Fibroblast of gingiva (primary cell): Measurements from ENCODE around the gene C21orf58.
"Not testable (repeated sequence)": the region's sequence is repeated elsewhere in the genome, so short reads cannot be mapped to it uniquely, and the experiment has no call there.

ENCODE experiments used
- DNase-seq: peaks from one replicate; pipeline ENCODE4 v3.0.0-alpha.2; 2011; ENCODE audit warnings: low read depth

The C21orf58 gene

DNA sequence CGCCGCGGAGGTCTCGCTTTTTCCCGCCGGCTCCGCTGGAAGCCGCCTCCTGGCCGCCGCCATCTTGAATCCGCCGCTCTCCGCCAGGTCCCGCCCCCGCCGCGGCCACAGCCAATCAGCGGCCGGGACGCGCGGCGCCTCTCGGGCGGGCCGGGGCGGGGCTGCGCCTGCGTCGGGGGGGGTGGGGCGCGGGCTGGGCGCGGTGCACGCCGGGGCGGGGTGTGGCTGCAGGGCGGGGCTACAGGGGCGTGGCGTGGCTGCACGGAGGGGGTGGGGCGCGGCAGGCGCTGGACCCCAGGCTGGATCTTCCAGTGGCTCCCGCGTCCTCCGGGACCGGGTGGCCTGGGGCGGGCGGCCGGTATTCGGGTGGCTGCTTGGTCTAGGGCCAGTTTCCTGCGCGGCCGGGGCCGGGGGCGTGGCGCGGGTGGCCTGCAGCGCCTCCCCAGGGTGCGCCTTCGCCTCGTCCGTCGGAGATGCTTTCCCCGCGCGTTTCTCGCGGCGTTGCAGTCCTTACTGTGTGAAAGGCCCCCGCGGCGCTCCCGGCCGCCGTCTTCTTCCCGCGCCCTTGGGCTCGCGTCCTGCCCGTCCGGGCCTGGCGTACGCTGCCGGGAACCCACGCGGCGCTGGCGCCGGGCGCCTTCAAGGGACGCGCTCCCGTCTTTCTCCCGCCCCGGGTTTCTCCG, 861 bp upstream of the C21orf58 start:
- DNase-seq = peak; percentile 81

DNA sequence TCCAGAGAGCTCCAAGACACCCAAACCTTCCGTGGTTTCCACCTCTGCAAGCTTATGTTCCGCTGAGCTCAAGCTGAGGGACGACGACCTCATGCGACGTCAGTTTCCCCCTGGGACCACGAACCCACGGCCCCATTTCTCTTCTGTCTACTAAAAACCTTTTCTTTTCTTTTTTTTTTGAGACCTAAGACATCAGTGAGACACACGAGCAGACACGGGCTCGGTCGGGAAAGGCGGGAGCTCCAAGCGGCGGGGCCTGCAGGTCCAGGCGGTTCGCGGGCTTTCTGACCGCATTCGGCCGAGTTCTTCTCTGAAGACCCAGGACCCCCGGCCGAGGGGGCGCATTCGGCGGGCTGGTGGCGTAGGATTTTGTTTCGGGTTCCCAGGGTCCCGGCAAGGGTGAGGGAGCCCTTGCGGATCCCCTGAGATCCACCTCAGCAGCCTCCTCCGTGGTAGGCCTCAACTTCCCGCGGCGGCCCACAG, 402 bp downstream of the C21orf58 start:
- DNase-seq = no peak

DNA sequence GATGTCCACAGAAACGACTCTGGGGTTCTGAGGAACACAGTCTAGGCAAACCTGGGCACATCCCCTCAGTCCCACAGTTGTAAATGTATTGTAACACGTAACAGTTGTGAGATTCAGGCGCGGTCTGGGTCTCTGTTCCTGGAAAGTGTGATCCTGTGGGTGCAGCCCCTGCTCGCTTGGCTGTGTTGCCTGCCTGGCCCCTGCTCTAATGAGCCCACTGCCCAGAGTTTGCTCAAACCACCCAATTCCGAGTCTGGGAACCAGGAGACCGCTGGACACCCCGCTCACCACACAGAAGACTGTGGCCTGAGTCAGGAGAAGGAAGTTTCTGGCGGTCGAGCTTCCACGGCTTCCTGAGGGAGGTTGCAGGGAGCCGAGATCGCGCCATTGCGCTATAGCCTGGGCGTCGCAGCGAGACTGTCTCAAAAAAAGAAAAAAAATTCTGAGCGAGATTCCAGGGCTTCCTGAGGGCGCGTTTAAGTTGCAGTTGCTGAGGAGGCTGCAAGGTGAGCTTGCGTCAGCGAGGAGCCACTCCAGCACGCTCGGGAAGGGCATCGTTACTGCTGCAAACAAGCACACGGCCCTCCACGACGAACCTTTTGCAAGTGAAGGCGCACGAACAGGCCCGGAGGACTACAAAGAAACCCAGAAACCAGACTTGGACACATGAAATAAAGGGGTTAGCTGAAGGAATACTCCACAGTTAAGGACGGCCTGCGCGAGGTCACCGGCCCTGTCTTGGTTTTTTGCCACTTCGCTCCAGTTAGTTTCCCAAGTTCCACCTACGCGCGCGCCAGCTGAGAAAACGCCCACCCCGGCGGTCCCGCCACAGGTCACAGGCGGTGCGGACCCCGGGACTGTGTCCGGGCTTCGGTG, 1.1 kb downstream of the C21orf58 start:
- peak; percentile 15 for DNase-seq

DNA sequence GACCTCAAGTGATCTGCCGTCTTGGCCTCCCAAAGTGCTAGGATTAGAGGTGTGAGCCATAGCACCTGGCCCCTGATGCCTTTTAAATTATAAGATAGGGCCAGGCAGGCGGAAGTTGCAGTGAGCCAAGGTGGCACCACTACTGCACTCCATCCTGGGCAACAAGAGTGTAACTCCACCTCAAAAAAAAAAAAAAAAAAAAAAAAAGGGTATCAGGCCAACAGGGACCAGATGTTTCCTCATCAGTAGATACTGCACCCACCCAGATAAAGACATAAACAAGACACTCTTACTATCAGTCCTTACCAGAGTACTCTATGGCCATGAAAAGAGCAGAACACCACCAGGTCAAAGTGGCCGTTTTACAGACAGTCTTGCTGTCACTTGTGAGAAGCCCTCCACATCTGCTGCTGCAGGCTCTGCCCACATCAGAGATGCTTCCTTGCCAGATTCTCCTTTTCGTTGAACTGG, 3.3 kb downstream of the C21orf58 start:
- no peak for DNase-seq

DNA sequence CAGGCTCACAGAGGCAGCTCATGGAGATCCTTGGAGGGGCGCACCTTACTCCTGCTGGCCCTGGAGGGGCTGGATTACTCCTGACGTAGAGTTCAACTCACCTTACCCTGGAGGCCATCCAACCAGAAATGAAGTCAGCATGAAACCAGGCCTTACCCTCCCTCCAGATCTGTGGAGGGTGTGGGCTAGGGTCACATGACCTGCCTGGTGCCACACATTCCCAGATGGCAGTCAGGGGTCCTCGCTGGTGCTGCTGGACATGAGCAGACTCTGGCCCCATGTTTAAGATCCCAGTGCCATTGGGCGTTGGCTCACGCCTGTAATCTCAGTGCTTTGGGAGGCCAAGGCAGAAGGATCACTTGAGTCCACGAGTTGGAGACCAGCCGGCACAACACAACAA, 4.5 kb downstream of the C21orf58 start:
- DNase-seq = no peak

DNA sequence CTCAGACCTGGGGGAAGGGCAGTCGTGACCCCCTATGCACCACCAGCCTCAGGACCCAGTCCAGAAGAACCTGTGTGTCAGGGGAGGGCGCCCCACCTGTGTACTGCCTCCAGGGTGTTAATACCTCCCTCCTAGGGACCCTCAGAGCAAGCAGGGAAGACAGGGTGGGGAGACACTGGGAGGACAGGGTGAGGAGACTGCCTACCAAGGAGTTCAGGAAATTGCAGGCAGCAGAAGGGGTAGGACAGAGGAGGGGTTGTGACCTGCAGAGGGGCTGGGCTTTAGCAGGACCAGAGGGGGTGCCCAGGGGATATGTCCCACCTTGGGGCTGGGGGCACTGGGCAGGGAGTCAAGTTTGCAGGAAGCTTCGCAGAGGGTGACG, 5.2 kb downstream of the C21orf58 start:
- DNase-seq = no peak

DNA sequence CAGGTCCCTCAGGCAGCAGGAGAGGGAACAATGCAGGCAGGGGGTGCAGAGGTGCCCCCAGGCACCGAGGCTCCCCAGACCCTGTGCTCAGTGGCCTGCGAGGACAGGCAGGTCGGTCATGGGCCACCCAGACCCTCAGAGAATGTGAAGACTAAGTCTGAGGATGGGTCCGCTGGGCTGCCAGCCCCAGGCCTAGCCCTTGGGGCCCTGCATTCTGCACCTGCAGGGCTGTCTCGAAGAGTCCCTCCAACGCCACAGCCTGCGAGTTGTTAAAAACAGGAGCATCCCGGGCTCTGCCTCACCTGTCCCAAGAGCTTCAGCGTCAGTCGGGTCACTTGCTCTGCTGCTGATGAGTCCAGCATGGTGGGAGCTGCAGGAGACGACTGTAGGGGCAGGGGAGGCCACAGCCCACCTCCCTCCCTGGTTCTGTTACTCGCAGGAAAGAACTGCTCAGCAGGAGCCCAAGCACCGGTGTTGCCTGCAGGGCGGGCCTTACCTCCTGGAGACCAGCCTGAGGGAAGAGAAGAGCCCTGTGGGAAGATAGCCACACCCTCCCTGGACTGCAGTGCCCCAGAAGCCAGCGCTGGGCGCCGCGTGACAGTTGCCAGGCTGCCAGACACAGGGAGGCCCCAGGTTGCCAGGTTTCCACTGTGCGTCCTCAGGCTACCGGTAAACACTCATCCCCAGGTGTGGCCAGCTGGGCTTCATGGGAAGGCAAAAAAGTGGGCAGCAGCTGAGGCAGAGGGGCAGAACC, 5.8 kb downstream of the C21orf58 start:
- DNase-seq = no peak

DNA sequence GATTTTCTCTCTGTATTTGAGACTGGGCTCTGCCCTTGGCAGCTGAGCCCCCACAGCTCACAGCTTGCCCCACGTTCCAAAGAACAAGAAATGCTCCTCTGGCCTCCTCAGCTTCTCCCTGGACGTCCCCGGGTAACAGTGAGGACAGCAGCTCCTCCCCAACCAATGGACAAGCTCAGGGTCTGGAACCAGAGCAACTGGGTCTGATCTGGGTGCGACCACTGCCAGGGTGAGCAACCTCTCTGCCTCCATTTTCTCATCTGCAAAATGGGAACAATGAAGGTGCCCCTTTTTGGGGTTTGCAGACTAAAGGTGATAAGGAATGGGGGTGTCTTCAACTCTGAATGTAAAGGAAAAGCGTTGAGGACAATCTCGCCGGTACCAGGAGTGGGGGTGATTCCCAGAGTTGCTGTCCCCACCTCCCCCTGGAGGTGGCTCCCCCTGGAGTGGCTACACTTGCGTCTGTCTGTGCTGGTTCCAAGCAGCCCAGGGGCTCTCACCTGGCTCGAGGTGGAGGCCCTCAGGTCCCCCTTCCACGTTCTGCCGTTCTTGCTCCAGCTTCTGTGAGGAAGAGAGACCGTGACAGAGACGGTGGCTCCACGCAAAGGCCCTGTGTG, 6.9 kb downstream of the C21orf58 start:
- no peak for DNase-seq

DNA sequence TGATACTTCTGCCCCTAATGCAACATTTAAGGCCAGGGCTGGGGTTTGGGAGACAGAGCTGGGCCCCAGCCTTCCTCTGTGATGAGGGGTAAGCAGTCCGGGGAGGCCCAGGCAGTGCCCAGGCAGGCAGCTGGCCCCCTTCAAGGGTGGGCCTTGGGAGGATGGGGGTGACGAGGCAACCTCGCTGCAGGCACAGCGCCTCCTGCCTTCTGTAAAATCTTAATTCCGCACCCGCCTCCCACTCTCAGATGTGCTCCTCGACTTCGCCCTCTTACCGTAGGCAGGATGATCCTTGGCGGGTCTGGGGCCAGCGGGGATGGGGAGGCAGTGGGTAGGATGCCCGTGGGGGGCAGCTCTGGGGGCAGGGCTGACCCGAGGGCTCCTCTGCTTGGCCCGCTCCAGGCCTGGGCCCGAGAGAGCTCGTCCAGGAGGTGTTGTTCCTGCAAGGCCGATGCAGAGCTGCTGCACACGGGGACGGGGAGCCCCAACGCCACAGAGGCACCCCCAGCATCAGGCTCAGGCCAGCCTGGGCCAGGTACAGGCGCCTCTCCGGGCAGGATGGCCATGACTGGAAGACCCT, 9.1 kb downstream of the C21orf58 start:
- DNase-seq = no peak

DNA sequence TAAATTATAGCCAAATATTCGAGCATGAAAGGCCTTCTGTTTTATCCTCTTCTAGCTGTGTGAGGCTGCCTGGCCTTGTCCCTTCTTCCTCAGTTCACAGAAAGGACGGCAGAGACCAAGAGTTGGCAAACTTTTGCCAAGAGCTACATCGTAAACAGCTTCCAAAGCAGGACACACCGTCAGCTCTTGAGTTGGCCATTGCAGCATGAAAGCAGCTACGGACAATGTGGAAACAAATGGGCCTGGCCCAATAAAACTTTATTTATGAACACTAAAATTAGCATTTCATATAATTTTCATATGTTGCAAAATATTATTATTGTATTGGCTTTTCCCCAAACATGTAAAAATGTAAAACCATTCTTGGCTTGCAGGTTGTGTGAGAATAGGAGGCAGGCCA, 10.7 kb downstream of the C21orf58 start:
- no peak for DNase-seq

DNA sequence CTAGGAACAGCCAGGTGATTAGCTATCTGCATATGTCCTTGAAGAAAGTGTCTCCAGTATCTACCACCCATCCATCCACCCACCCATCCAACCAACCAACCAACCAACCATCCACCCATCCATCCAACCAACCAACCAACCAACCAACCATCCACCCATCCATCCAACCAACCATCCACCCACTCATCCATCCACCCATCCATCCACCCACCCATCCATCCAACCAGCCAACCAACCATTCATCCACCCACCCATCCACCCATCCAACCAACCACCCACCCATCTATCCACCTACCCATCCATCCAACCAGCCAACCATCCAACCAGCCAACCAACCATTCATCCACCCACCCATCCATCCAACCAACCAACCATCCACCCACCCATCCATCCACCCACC, 12.1 kb downstream of the C21orf58 start:
- DNase-seq = no peak

DNA sequence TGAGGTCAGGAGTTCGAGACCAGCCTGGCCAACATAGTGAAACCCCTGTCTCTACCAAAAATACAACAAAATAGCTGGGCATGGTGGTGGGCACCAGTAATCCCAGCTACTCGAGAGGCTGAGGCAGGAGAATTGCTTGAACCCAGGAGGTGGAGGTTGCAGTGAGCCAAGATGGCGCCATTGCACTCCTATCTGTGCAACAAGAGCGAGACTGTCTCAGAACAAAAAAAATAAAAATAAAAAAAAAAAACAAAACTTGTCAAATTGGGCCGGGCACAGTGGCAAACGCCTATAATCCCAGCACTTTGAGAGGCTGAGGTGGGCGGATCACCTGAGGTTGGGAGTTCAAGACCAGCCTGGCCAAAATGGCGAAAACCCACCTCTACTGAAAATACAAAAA, 13.4 kb downstream of the C21orf58 start:
- not testable (repeated sequence) for DNase-seq

DNA sequence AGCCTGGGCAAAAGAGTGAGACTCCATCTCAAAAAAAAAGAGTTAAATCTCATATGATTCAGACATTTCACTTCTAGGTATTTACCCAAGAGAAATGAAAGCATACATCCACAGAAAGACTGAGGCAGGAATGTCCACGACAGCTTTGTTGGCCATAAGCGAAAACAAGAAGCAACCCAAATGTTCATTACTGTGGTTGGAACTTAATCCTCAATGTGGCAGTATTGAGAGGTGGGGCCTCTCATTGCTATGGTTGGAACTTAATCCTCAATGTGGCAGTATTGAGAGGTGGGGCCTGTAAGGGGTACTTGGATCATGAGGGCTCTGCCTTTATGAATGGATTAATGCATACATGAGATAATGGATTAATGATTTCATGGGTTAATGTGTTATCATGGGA, 15.2 kb downstream of the C21orf58 start:
- no peak for DNase-seq

DNA sequence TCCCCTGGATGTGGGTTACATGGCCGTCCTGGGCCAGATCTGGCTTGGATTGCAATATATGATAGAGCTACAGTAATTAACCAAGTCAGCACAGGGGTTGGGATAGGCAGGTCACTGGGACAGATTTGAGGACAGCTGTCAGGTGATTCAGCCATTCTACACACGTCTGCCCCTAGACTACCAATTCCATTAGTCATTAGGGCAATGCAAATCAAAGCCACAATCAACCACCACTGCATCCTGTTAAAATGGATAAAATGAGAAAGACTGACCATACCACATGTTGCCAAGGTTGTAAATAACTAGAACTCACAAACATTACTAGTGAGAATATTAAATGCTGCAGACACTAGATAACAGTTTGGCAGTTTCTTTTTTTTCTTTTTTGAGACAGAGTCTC, 16.0 kb downstream of the C21orf58 start:
- no peak for DNase-seq

DNA sequence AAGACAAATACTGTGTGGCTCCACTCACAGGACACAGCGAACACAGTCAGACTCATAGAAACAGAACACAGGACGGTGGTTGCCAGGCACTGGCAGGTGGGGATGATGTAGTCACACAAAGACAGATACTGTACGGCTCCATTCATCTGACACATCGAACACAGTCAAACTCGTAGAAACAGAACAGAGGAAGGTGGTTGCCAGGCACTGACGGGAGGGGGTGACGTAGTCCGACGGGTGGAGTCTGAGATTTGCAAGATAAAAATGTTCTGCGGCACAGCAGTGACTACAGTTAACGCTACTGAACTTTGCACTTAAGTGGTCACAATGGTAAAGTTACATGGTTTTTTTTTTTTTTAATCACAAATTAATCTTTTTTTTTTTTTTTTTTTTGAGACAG, 18.7 kb downstream of the C21orf58 start:
- DNase-seq = no peak

DNA sequence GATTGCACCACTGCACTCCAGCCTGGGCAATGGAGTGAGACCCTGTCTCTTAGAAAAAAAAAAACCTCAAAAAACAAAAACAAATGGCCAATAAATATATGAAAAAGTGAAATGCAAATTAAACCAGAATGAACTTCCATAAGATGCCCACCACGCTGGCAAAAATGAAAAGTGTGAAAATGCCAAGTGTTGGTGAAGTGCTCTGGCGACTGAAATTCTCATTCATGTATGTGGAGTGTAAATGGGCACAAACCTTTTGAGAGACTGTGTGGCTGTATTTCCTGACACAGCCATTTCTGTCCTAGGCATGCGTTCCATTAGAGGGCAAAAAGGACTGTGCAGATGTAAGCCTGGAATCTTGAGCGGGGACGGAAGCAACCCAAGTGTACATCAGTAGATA, 19.2 kb downstream of the C21orf58 start:
- DNase-seq = no peak

DNA sequence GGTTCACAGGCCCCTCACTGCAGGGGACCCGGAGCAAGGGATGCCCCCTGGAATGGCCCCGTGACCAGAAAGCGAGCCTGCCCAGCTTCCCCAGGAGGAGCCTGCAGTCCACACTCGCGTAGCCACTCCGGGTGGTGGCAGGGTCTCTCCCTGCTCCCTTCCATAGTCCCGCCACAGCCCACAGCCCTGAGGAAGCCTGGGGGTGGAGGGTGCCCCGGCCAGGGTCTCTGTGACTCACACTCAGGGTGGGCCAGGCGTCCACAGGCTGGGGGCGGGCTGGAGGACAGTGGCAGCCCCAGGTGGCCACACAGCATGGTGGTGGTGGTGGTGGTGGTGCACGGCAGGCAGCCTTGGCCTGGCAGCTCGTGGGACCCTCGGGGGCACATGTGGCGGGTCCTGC, 21.9 kb downstream of the C21orf58 start:
- no peak for DNase-seq

DNA sequence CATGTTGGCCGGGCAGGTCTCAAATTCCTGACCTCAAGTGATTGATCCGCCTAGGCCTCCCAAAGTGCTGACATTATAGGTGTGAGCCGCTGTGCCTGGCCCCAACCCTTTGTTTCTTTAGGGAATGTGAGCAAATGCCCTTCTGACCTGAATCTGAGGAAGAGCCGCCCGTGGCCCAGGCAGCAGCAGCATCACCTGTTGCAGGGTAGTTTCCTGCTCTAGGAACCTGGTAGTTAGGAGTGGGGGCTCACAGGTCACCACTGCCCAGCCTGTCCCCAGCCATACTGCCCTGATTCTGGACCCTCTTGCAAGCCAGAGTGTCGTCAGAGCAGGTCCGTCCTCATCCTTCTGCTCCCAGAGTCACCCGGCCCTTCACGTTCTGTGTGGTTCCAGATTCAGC, 24.5 kb downstream of the C21orf58 start:
- no peak for DNase-seq

DNA sequence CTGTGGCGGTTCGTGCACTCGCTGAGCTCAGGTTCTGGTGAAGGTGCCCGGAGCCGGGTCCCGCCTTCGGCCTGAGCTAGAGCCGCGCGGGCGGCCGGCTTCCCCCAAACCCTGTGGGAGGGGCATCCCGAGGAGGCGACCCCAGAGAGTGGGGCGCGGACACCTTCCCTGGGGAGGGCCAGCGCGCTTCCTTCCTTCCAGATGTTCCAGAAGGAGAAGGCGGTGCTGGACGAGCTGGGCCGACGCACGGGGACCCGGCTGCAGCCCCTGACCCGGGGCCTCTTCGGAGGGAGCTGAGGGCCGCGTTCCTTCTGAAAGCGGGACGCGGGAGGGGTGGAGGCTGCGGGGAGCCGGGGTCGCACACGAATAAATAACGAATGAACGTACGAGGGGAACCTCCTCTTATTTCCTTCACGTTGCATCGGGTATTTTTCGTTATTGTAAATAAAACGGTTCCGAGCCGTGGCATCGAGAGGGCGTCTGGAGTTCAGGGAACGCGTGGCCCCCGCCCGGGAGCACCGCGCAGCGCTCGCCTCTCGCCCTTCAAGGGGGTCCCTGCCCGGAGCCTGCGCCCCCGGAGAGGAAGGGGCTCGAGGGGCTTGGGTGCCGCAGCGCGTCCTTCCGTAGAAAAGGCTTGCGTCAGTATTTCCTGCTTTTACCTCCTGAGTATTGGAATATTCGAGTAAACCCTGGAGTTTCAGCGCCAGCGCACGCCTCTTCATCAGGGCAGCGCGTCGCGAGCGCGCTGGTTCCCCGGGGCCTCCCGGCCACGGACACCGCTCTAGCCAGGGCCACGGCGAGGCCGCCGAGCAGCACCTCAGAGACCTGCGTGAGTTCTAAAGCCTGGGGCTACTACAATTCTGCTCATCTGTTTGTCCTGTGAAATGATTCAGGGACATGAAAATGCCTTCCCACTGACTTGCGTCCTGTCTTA, 26.1 kb downstream of the C21orf58 start:
- DNase-seq = no peak

DNA sequence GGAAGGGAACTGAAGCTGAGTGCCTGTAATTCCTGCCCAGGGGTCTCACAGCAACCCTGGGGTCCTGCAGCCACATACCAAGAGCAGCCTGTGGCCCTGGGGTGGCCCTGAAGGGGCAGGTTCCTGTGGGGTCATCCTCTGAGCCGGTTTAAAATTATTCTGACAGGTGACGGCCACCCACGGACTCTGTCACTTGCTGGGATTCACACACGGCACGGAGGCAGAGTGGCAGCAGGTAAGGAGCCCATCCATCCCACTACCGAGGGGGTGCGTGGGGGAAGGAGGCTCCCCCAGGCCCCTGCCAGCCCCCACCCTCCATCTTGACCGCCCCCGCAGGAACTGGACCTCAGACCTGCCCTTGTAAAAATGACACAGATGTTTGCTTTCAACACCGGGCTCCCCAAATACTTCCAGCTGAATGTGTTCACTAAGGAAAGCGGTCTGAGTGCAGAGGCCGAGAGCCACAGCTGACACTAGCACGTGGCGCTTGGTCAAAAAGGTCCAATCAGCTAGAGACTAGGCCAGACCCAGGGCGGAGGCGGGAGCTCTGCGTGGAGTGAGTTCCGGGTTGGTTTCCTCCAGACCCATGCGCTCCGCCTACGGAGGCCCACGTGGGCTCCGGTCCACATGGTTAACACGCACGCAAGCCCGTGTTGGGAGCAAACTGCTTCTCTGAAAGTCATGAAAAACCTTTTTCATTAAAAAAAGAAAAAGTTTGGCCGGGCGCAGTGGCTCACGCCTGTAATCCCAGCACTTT, 27.5 kb downstream of the C21orf58 start:
- peak; percentile 56 for DNase-seq
